Gastrocnemius medialis (tissue), 4 donors: Measurements from ENCODE around the gene MYL7. TPM values are rescaled to one million over a fixed set of nuclear protein-coding genes. Genes with fewer than 3 reads are reported as not detected.
A peak's percentile ranks its signal among the peaks of the same experiment; 100 is the strongest.

Experiments
- ATAC-seq, 2 donors: fragments of 150-250 bp; one replicate each; pipeline ENCODE4 v1.9.1; 2016
- DNase-seq, 2 donors: peaks; one replicate each; pipeline ENCODE4 v3.0.0-alpha.2; 2019
- H3K27ac ChIP-seq, 4 donors: fragments of 200-600 bp; sonication (generic); 1 replicate in 1 of 4; 2 replicates in 3 of 4; pipeline ENCODE4 v1.5.1; 2016 to 2018; ENCODE audit warnings: mild to moderate bottlenecking in 2 of 4, moderate library complexity in 1 of 4
- H3K27me3 ChIP-seq, 3 donors: fragments of 200-600 bp; sonication (generic) in 2 of 3; 1 replicate in 1 of 3; 2 replicates in 2 of 3; pipeline versions ENCODE4 v1.5.1 to v1.6.0; 2016 to 2019; ENCODE audit warnings: mild to moderate bottlenecking in 1 of 3, moderate library complexity in 1 of 3
- H3K36me3 ChIP-seq, 2 donors: fragments of 200-600 bp; sonication (generic) in 1 of 2; one replicate each; pipeline ENCODE4 v1.5.1; 2017 to 2018
- H3K4me1 ChIP-seq, 2 donors: fragments of 200-600 bp; sonication (generic) in 1 of 2; one replicate each; pipeline ENCODE4 v1.5.1; 2016 to 2017; ENCODE audit warnings: mild to moderate bottlenecking in 2 of 2
- H3K4me3 ChIP-seq, 4 donors: fragments of 200-600 bp; sonication (generic) in 3 of 4; 1 replicate in 1 of 4; 2 replicates in 3 of 4; pipeline ENCODE4 v1.5.1; 2016 to 2019; ENCODE audit warnings: mild to moderate bottlenecking in 2 of 4
- H3K9me3 ChIP-seq, 3 donors: fragments of 200-600 bp; sonication (generic) in 2 of 3; 1 replicate in 1 of 3; 2 replicates in 2 of 3; pipeline ENCODE4 v1.5.1; 2016 to 2019
- POLR2A ChIP-seq, 2 donors: fragments of 450-650 bp; IDR thresholded peaks; one replicate each; pipeline ENCODE4 v1.6.1; 2017; ENCODE audit warnings: antibody characterized with exemption in 2 of 2, mild to moderate bottlenecking in 2 of 2, moderate library complexity in 2 of 2
- in situ Hi-C, 4 donors: fragments of 200-750 bp; cut with MboI; loops; one replicate each; pipeline versions ENCODE4 v1.15.0 to v1.8.0; 2017; ENCODE audit warnings: low sequenced_read_pairs in 4 of 4
- intact Hi-C: fragments of 100-400 bp; cut with DNase I; formaldehyde crosslinking; loops from one replicate; pipeline ENCODE4 v1.15.1; 2023; ENCODE audit warnings: low total_unique reads
- total RNA-seq, 4 donors: library from RNA; depleted of rRNA; stranded (reverse); fragments of >200 nt; gene quantifications; one replicate each; pipeline versions ENCODE4 v1.1.0 to v1.2.3, GENCODE V29; 2016
- TF ChIP-seq, protein P1 (sequence below), 5 experiments: fragments of 450-650 bp in 3 of 5; fragments of 200-600 bp in 2 of 5; sonication (generic) in 2 of 5; IDR thresholded peaks in 4 of 5; conservative IDR thresholded peaks in 1 of 5; 1 replicate in 4 of 5; 2 replicates in 1 of 5; pipeline ENCODE4 v1.5.1; 2016 to 2019; ENCODE audit warnings: antibody characterized with exemption in 5 of 5, mild to moderate bottlenecking in 3 of 5, moderate library complexity in 3 of 5

Gene MYL7
- total RNA-seq, 4 donors from 2014 or later = 2.6 TPM; not detected in 3

GRCh38 chr7:44145969-44146911, 5.1 kb upstream of the MYL7 start:
- H3K36me3 ChIP-seq = no peaks in the 10 kb centered on the region
- H3K4me1 ChIP-seq = no peaks in the 10 kb centered on the region
- no peaks in the 10 kb centered on the region for H3K9me3 ChIP-seq
- intact Hi-C loops (no loop called here), in situ Hi-C loops (no loop called here)
- H3K4me3 ChIP-seq = peak overlapping the region; percentile 36 to 48 (median 47)
- H3K27me3 ChIP-seq = peaks cover 2 to 20% (median 15%) of the 10 kb centered on the region in 3 donors
- H3K27ac ChIP-seq = no peak overlapping the region
- DNase-seq (peak in 1 of 2 donors; percentile 35), ATAC-seq (peak; percentile 27 to 51)
- TF ChIP-seq POLR2A (IDR thresholded peaks at IDR 0.05) = no peak
- TF ChIP-seq, protein P1, sequence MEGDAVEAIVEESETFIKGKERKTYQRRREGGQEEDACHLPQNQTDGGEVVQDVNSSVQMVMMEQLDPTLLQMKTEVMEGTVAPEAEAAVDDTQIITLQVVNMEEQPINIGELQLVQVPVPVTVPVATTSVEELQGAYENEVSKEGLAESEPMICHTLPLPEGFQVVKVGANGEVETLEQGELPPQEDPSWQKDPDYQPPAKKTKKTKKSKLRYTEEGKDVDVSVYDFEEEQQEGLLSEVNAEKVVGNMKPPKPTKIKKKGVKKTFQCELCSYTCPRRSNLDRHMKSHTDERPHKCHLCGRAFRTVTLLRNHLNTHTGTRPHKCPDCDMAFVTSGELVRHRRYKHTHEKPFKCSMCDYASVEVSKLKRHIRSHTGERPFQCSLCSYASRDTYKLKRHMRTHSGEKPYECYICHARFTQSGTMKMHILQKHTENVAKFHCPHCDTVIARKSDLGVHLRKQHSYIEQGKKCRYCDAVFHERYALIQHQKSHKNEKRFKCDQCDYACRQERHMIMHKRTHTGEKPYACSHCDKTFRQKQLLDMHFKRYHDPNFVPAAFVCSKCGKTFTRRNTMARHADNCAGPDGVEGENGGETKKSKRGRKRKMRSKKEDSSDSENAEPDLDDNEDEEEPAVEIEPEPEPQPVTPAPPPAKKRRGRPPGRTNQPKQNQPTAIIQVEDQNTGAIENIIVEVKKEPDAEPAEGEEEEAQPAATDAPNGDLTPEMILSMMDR (IDR thresholded peaks at IDR 0.05 in 4 of 5, conservative IDR thresholded peaks at IDR 0.05 in 1 of 5) = no peak

GRCh38 chr7:44145479-44145968, 4.4 kb upstream of the MYL7 start:
- no peaks in the 10 kb centered on the region for H3K4me1 ChIP-seq
- TF ChIP-seq POLR2A (IDR thresholded peaks at IDR 0.05) = no peak
- TF ChIP-seq, protein P1 (IDR thresholded peaks at IDR 0.05 in 4 of 5, conservative IDR thresholded peaks at IDR 0.05 in 1 of 5) = no peak
- peak overlapping the region; percentile 27 to 48 (median 47) for H3K4me3 ChIP-seq
- no peak overlapping the region for H3K27ac ChIP-seq
- intact Hi-C loops = no loop called here
- DNase-seq (no peak), ATAC-seq (no peak)
- in situ Hi-C loops = no loop called here
- peaks cover 2 to 20% (median 15%) of the 10 kb centered on the region in 3 donors for H3K27me3 ChIP-seq
- H3K9me3 ChIP-seq = no peaks in the 10 kb centered on the region
- H3K36me3 ChIP-seq = no peaks in the 10 kb centered on the region

DNA sequence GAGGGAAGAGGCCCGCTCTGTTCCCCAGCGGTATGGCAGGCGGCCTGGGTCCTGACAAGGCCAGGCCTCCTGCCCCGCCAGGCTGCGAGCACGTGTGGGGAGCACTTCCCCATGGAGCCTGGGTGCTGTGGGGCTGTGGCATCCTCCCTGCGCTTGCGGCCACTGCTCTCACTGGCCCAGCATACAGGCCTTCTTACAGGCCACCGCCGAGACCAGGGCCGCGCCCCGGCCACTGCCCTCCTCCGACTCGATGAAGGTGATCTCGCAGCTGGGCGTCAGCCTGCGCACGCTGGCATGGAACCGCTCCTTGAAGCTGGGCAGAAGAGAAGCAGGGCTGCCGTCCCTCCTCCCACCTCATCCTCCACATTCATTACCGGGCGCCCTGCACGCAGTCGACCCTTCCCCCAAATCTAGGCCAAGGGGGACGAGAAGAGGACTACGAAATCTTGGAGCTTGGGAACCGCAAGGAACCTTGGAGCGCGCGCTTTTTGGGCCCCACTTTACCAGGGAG, 3.9 kb upstream of the MYL7 start:
- no peaks in the 10 kb centered on the region for H3K36me3 ChIP-seq
- ATAC-seq (no peak), DNase-seq (no peak)
- peaks cover 2 to 20% (median 15%) of the 10 kb centered on the region in 3 donors for H3K27me3 ChIP-seq
- H3K27ac ChIP-seq = no peak overlapping the region
- intact Hi-C loops = no loop called here
- H3K4me1 ChIP-seq = no peaks in the 10 kb centered on the region
- in situ Hi-C loops = no loop called here
- no peaks in the 10 kb centered on the region for H3K9me3 ChIP-seq
- peak overlapping the region in 3 of 4 donors; percentile 27 to 48 (median 48) for H3K4me3 ChIP-seq
- TF ChIP-seq, protein P1 (IDR thresholded peaks at IDR 0.05 in 4 of 5, conservative IDR thresholded peaks at IDR 0.05 in 1 of 5) = no peak
- no peak for TF ChIP-seq POLR2A (IDR thresholded peaks at IDR 0.05)

DNA sequence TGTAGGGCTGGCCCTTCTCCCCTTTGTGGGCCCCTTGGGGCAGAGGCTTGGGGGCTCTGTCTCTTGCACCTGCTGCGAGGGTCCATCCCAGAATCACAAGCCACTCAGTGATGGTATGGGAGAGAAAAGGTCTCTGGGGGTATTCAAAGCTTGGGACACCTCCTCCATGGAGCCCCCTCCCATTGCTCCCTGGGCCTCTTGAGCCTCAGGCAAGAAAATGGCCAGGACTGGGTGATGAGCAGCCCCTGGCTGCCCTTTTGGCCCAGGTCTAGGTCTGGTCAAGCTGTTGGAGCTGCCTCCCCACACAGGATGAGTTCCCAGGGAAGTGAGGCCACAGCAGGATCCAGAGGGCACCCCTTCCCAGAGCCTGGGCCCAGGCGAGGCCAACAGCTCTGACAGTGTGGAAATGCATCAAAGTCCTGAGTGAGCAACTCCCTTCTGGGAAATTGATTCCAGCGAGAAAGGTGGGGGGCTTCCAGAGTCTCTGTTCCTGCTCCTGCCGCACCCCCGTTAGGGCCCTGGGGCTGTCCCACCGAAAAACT, 3.4 kb upstream of the MYL7 start:
- ATAC-seq = no peak
- TF ChIP-seq, protein P1 (IDR thresholded peaks at IDR 0.05 in 4 of 5, conservative IDR thresholded peaks at IDR 0.05 in 1 of 5) = no peak
- no peak for TF ChIP-seq POLR2A (IDR thresholded peaks at IDR 0.05)
- intact Hi-C loops = no loop called here
- Histone ChIP-seq H3K4me3 (no peak overlapping the region), H3K4me1 (no peaks in the 10 kb centered on the region), H3K27me3 (peaks cover 2 to 20% (median 15%) of the 10 kb centered on the region in 3 donors), H3K9me3 (no peaks in the 10 kb centered on the region), H3K27ac (no peak overlapping the region), H3K36me3 (no peaks in the 10 kb centered on the region)
- in situ Hi-C loops = no loop called here
- DNase-seq = no peak
